HUDEP-2 (cell line): ENCODE results near the gene TIGD6.
A peak's percentile ranks its signal among the peaks of the same experiment; 100 is the strongest.

Experiments used
- DNase-seq, 76 experiments: peaks; one replicate each; lab custom pipeline; 2025; ENCODE audit not compliant: unreplicated experiment in 76 of 76; lab: John Stamatoyannopoulos, UW

Gene TIGD6

DNA sequence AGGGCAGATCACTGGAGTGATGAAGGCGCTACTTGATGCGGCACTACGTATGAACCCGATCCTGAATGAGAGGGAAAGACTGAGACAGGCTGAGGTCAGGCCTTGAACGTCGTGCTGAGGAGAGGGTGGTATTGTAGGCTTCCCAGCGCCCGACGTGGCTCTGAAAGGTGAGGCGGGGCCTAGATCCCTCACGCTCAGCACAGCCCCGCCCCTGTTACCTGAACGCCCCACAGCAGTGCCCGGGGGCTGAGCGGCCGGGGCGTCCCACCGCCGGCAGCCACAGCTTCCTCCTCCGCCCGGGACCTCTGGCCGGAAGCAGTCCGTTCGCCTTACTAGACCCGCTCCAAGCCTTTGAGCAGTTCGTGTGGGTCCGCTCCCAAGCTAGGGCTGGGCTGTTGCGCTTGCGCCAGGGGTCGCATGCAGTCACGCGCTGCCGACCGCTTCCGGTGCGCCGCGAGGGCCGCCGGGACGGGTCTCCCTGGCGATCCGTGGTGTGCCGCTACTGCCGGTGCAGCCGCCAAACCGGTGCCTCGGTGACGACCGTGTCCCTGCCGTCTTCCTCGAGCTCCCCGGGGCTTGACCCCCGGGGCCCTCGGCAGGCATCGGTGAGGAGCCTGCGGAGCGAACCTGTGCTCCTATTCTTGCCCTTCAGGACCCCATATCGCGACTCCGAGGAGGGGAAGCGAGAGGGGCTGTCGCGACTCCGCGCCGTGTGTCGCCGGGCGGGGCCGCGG, at the start of gene TIGD6, which contains the start of gene HMGXB3:
TSS of gene TIGD6 (minus strand) at position 399 of the 734 bp plus-strand sequence. CDS start 4,306 bp downstream, outside the sequence.
TSS of gene HMGXB3 (plus strand) at position 484 of the 734 bp plus-strand sequence. CDS start 4,114 bp downstream, outside the sequence.
- DNase-seq = peak in 75 of 76 experiments; percentile 8 to 92 (median 83)

GRCh38 chr5:150046031-150046430, 45.6 kb upstream of the TIGD6 start:
- DNase-seq = peak in 11 of 76 experiments; percentile 3 to 53 (median 28)

GRCh38 chr5:150045549-150045948, 45.1 kb upstream of the TIGD6 start:
- DNase-seq = peak in 40 of 76 experiments; percentile 12 to 54 (median 32)

- DNase-seq = no peak
Observed at GRCh38 chr5:150044712-150045111, 44.3 kb upstream of the TIGD6 start.

- DNase-seq = peak in 14 of 76 experiments; percentile 3 to 41 (median 16)
Observed at GRCh38 chr5:150044329-150044681, 43.9 kb upstream of the TIGD6 start.

GRCh38 chr5:150043657-150044328, 43.3 kb upstream of the TIGD6 start:
- DNase-seq = peak in 42 of 76 experiments; percentile 9 to 70 (median 28)

DNA sequence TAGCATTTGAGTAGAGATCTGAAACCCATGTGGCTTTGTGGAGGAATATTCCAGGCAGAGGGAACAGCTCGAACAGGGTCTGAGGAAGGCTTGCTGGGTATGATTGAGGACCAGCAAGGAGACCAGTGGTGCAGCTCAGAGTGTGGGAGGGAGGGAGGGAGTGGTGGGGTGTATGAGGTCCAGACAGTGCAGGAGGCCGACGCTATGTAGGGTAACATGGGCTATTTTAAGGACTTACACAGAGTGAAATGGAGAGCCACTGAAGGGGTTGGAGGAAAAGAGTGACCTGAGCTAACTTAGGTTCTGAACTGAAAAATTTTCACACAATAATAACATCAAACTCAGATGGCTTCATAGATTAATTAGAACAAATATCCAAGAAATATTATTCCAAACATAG, 42.0 kb upstream of the TIGD6 start:
- DNase-seq = no peak

GRCh38 chr5:150038547-150038946, 38.1 kb upstream of the TIGD6 start:
- DNase-seq = no peak

DNA sequence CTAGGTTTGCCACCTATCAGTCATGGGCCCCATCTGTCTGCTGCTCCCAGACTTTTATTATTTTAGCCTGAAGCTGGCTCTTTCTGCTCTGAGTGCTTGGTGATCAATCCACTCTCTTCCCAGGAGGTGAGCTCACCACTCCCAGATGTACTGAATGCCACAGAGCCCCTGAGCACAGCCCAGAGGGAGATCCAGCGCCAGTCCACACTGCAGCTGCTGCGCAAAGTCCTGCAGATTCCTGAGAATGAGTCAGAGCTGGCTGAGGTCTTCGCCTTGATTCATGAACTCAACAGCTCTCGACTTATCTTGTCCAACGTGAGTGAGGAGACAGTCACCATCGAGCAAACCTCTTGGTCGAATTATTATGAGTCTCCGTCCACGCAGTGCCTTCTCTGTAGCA, 36.1 kb upstream of the TIGD6 start:
- DNase-seq = no peak

- DNase-seq = no peak
Observed at GRCh38 chr5:150035139-150035895, 34.9 kb upstream of the TIGD6 start.

- DNase-seq = no peak
Observed at GRCh38 chr5:150034662-150035061, 34.2 kb upstream of the TIGD6 start.

DNA sequence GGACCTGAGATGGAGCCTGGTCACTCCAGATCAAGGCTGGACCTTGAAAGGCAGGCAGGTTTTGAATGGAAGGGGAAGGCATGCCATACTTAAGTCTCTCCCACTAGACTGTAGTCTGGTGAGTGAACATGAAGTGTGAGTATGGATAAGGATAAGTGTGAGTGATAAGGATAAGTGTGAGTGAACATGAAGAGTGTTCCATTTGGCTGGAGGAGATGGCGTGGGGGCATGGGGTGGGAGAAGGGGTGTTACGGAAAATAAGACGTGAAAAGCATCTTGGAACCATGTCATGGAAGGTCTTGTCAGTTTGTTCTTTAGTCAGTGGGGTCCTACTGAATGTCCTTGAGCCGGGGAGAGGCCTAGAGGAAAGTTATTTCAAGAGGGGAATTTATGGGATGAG, 32.9 kb upstream of the TIGD6 start:
- no peak for DNase-seq

DNA sequence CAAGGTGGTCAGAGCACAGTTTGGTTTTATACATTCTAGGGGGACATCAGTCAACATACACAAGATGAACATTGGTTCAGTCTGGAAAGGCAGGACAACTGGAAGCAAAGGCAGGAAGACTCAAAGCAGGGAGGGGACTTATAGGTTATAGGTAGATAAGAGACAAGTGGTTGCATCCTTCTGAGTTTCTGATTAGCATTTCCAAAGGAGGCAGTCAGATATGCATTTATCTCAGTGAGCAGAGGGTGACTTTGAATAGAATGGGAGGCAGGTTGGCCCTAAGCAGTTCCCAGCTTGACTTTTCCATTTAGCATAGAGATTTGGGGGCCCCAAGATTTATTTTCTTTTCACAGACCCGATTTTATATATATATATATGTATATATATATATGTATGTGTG, 27.6 kb upstream of the TIGD6 start:
- peak in 12 of 76 experiments; percentile 9 to 49 (median 40) for DNase-seq

GRCh38 chr5:150026682-150027172, 26.3 kb upstream of the TIGD6 start:
- peak in 75 of 76 experiments; percentile 9 to 89 (median 67) for DNase-seq

GRCh38 chr5:150024346-150024984, 24.0 kb upstream of the TIGD6 start:
- peak in 29 of 76 experiments; percentile 7 to 67 (median 29) for DNase-seq

DNA sequence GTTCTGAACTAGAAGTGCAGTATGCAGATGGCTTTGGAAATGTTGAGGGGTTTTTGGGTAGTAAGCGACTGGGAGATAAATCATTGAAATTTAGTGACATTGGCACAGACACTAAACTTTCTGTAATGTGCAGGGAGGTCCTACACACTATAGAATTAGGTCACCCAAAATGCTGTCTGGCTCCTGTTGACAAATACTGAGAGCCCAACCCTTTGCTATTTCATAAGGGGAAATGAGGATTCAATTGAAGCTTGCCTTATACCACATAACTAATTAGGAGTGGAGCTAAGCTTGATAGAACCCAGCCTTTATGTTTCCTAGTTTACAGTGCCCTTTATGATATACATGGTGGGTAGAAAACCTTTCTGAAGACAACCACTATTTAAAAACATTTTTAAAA, 22.7 kb upstream of the TIGD6 start:
- DNase-seq = no peak

GRCh38 chr5:150022681-150023080, 22.2 kb upstream of the TIGD6 start:
- DNase-seq = no peak

DNA sequence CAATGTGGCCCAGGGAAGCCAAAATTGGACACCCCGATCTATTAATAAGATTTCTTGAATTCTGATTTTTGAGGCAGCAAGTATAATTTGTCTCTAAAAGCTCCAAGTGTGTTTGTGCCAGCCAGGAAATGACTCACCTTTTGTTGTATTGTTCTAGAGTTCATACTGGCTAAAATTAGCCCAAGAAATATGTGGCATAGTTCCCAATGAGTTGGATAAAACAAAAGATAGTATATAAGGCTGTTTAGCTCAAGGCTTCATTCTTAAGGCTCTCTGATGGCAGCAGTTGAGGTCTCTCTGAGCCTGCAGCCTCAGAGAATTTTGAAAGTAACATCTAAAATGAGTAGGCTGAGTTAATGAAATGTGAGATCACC, 21.7 kb upstream of the TIGD6 start:
- peak in 1 of 76 experiments; percentile 10 for DNase-seq

GRCh38 chr5:150021491-150022157, 21.2 kb upstream of the TIGD6 start:
- no peak for DNase-seq

DNA sequence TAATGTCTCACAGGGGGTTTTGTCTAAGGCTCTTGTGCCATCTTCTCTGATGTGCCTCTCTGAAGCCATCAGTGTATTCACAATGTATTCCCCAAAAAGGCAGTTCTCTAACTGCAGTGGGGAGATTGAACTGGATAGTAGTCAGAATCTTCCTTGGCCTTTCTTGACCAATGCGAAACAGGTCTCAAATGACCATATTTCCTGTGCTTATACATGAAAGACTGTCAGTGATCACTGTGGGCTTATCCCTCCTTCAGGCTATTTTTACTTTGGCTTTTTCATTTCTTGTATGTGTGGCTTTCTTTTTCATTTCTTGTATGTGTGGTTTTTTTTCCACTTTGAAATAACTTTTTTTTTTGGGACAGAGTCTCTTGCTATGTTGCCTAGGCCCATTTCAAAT, 19.8 kb upstream of the TIGD6 start:
- no peak for DNase-seq
